Mesenchymal stem cell (in vitro differentiated cells and primary cell): ENCODE results near the gene C4orf51.

ENCODE experiments used
- DNase-seq: peaks from one replicate; pipeline ENCODE4 v3.0.0-alpha.2; 2013
- H2AFZ ChIP-seq: one replicate; pipeline ENCODE4 v1.6.1; 2013; ENCODE audit warnings: low read depth, mild to moderate bottlenecking, control low read depth, inconsistent platforms, low read length, moderate library complexity
- H2AK5ac ChIP-seq: 2 replicates; pipeline ENCODE4 v1.6.1; 2013; ENCODE audit warnings: low read length, moderate library complexity, mild to moderate bottlenecking, inconsistent platforms; ENCODE audit not compliant: severe bottlenecking
- H2BK120ac ChIP-seq: one replicate; pipeline ENCODE4 v1.6.1; 2013; ENCODE audit warnings: low read depth, mild to moderate bottlenecking, inconsistent platforms, low read length, moderate library complexity
- H2BK12ac ChIP-seq, 2 experiments: one replicate each; pipeline ENCODE4 v1.6.1; 2013; ENCODE audit warnings: inconsistent platforms in 2 of 2, low read length in 2 of 2, mild to moderate bottlenecking in 2 of 2, moderate library complexity in 2 of 2, control low read depth in 1 of 2
- H2BK15ac ChIP-seq: one replicate; pipeline ENCODE4 v1.6.1; 2013; ENCODE audit warnings: mild to moderate bottlenecking, low read depth, inconsistent platforms; ENCODE audit not compliant: poor library complexity, severe bottlenecking
- H2BK5ac ChIP-seq: 2 replicates; pipeline ENCODE4 v1.6.1; 2013; ENCODE audit warnings: low read depth, mild to moderate bottlenecking, low read length, control low read depth, inconsistent platforms; ENCODE audit not compliant: poor library complexity, severe bottlenecking
- H3K14ac ChIP-seq, 2 experiments: one replicate each; pipeline ENCODE4 v1.6.1; 2013; ENCODE audit warnings: inconsistent platforms in 2 of 2, low read length in 2 of 2, control low read depth in 1 of 2, mild to moderate bottlenecking in 1 of 2, moderate library complexity in 1 of 2
- H3K18ac ChIP-seq, 2 experiments: one replicate each; pipeline ENCODE4 v1.6.1; 2013; ENCODE audit warnings: inconsistent platforms in 2 of 2, low read length in 2 of 2, control low read depth in 1 of 2, low read depth in 1 of 2, mild to moderate bottlenecking in 1 of 2
- H3K23ac ChIP-seq, 2 experiments: one replicate each; pipeline ENCODE4 v1.6.1; 2013; ENCODE audit warnings: inconsistent platforms in 2 of 2, low read length in 2 of 2, mild to moderate bottlenecking in 2 of 2, moderate library complexity in 2 of 2, control low read depth in 1 of 2
- H3K27ac ChIP-seq: 2 replicates; pipeline ENCODE4 v1.5.1; 2013; ENCODE audit warnings: mild to moderate bottlenecking, moderate library complexity, low read length, control low read depth, inconsistent platforms; ENCODE audit not compliant: poor library complexity, severe bottlenecking
- H3K27me3 ChIP-seq, 2 experiments: 2 replicates each; pipeline versions ENCODE4 v1.6.1 to v1.7.0; 2013; ENCODE audit warnings: low read length in 2 of 2, mild to moderate bottlenecking in 2 of 2, moderate library complexity in 2 of 2, control low read depth in 1 of 2, inconsistent platforms in 1 of 2; ENCODE audit not compliant: control insufficient read depth in 1 of 2, insufficient read depth in 1 of 2
- H3K36me3 ChIP-seq, 2 experiments: 2 replicates each; pipeline versions ENCODE4 v1.6.1 to v1.7.0; 2013; ENCODE audit warnings: low read length in 2 of 2, control low read depth in 1 of 2, inconsistent platforms in 1 of 2, low read depth in 1 of 2, mild to moderate bottlenecking in 1 of 2; ENCODE audit not compliant: insufficient read depth in 2 of 2, control insufficient read depth in 1 of 2
- H3K4ac ChIP-seq, 2 experiments: one replicate each; pipeline ENCODE4 v1.6.1; 2013; ENCODE audit warnings: inconsistent platforms in 2 of 2, low read length in 2 of 2, mild to moderate bottlenecking in 2 of 2, moderate library complexity in 2 of 2, control low read depth in 1 of 2, low read depth in 1 of 2
- H3K4me1 ChIP-seq: 2 replicates; pipeline ENCODE4 v1.6.1; 2013; ENCODE audit warnings: low read depth, low read length, control low read depth; ENCODE audit not compliant: control insufficient read depth, insufficient read depth
- H3K4me2 ChIP-seq: 2 replicates; pipeline ENCODE4 v1.6.1; 2013; ENCODE audit warnings: low read length, mild to moderate bottlenecking, inconsistent platforms; ENCODE audit not compliant: poor library complexity, severe bottlenecking
- H3K4me3 ChIP-seq, 2 experiments: 2 replicates each; pipeline versions ENCODE4 v1.5.1 to v1.7.0; 2013; ENCODE audit warnings: low read length in 2 of 2, mild to moderate bottlenecking in 2 of 2, control low read depth in 1 of 2, low read depth in 1 of 2; ENCODE audit not compliant: insufficient read depth in 1 of 2
- H3K79me1 ChIP-seq: replicated peaks from 2 replicates; pipeline ENCODE4 v1.6.1; 2013; ENCODE audit warnings: mild to moderate bottlenecking, control low read depth, low read length, inconsistent platforms; ENCODE audit not compliant: poor library complexity, severe bottlenecking
- H3K9ac ChIP-seq: 2 replicates; pipeline ENCODE4 v1.7.0; 2013; ENCODE audit warnings: mild to moderate bottlenecking, low read length, moderate library complexity
- H3K9me3 ChIP-seq: 2 replicates; pipeline ENCODE4 v1.7.0; 2013; ENCODE audit warnings: mild to moderate bottlenecking, low read length; ENCODE audit not compliant: control insufficient read depth
- H4K8ac ChIP-seq: one replicate; pipeline ENCODE4 v1.6.1; 2013; ENCODE audit warnings: inconsistent platforms, mild to moderate bottlenecking, low read length, moderate library complexity
- H4K91ac ChIP-seq: one replicate; pipeline ENCODE4 v1.6.1; 2013; ENCODE audit warnings: mild to moderate bottlenecking, low read length, inconsistent platforms
- WGBS: methylation state at CpG from one replicate; pipeline ENCODE4 v1.1.7; 2013; ENCODE audit warnings: mixed read lengths; 5-methylcytosine and 5-hydroxymethylcytosine counted together

Gene C4orf51

GRCh38 chr4:145769450-145770037, 89.6 kb downstream of the C4orf51 start:
- WGBS = 100% methylated on average over 2 of the region's 2 CpGs
- Histone ChIP-seq H3K79me1 (peaks cover 12% of the 10 kb centered on the region), H3K9ac (no peak overlapping the region), H3K9me3 (peaks cover 15% of the 10 kb centered on the region), H3K4me2 (no peak overlapping the region), H3K27ac (no peak overlapping the region), H2BK15ac (no peak overlapping the region), H3K4me3 (no peak overlapping the region), H2BK120ac (no peak overlapping the region), H3K36me3 (peaks cover 31 to 50% of the 10 kb centered on the region in 2 experiments), H2BK5ac (no peak overlapping the region), H3K27me3 (no peaks in the 10 kb centered on the region), H2BK12ac (no peak overlapping the region), H2AFZ (no peak overlapping the region), H2AK5ac (no peak overlapping the region), H3K14ac (no peak overlapping the region), H3K23ac (no peak overlapping the region), H3K4me1 (no peaks in the 10 kb centered on the region), H4K91ac (no peak overlapping the region), H3K4ac (no peak overlapping the region), H4K8ac (no peak overlapping the region), H3K18ac (no peak overlapping the region)
- no peak for DNase-seq

GRCh38 chr4:145770124-145770523, 90.2 kb downstream of the C4orf51 start:
- no peak overlapping the region for H3K27ac ChIP-seq
- H4K8ac ChIP-seq = no peak overlapping the region
- H3K79me1 ChIP-seq = peaks cover 10% of the 10 kb centered on the region
- H3K18ac ChIP-seq = no peak overlapping the region
- H2BK15ac ChIP-seq = no peak overlapping the region
- H2BK12ac ChIP-seq = no peak overlapping the region
- no peak overlapping the region for H3K4me2 ChIP-seq
- 100% methylated on average over 2 of the region's 4 CpGs for WGBS
- no peak overlapping the region for H2AFZ ChIP-seq
- no peak overlapping the region for H3K4me3 ChIP-seq
- no peak overlapping the region for H3K14ac ChIP-seq
- H2BK120ac ChIP-seq = no peak overlapping the region
- no peaks in the 10 kb centered on the region for H3K4me1 ChIP-seq
- no peak for DNase-seq
- no peak overlapping the region for H3K23ac ChIP-seq
- no peak overlapping the region for H3K9ac ChIP-seq
- no peak overlapping the region for H3K4ac ChIP-seq
- H2AK5ac ChIP-seq = no peak overlapping the region
- H3K9me3 ChIP-seq = peaks cover 15% of the 10 kb centered on the region
- H2BK5ac ChIP-seq = no peak overlapping the region
- no peaks in the 10 kb centered on the region for H3K27me3 ChIP-seq
- no peak overlapping the region for H4K91ac ChIP-seq
- peaks cover 25 to 50% of the 10 kb centered on the region in 2 experiments for H3K36me3 ChIP-seq

- Histone ChIP-seq H2AFZ (no peak overlapping the region), H3K18ac (no peak overlapping the region), H3K9ac (no peak overlapping the region), H3K4me1 (no peaks in the 10 kb centered on the region), H2BK12ac (no peak overlapping the region), H3K79me1 (peaks cover 2% of the 10 kb centered on the region), H4K8ac (no peak overlapping the region), H3K4me3 (no peak overlapping the region), H3K4me2 (no peak overlapping the region), H2AK5ac (no peak overlapping the region), H4K91ac (no peak overlapping the region), H3K9me3 (peaks cover 7% of the 10 kb centered on the region), H3K36me3 (peaks cover 28 to 50% of the 10 kb centered on the region in 2 experiments), H3K23ac (no peak overlapping the region), H3K27ac (no peak overlapping the region), H2BK120ac (no peak overlapping the region), H3K4ac (no peak overlapping the region), H3K27me3 (no peaks in the 10 kb centered on the region), H2BK15ac (no peak overlapping the region), H3K14ac (no peak overlapping the region), H2BK5ac (no peak overlapping the region)
- 72% methylated on average over 2 of the region's 2 CpGs for WGBS
- DNase-seq = no peak
Observed at GRCh38 chr4:145772347-145772746, 92.4 kb downstream of the C4orf51 start.

- H3K79me1 ChIP-seq = peaks cover 2% of the 10 kb centered on the region
- H3K9me3 ChIP-seq = no peaks in the 10 kb centered on the region
- no peak overlapping the region for H3K27ac ChIP-seq
- no peak for DNase-seq
- H2BK12ac ChIP-seq = no peak overlapping the region
- 97% methylated on average over 6 of the region's 6 CpGs for WGBS
- no peak overlapping the region for H3K9ac ChIP-seq
- H4K91ac ChIP-seq = no peak overlapping the region
- no peak overlapping the region for H3K4ac ChIP-seq
- H3K27me3 ChIP-seq = no peaks in the 10 kb centered on the region
- no peak overlapping the region for H2AFZ ChIP-seq
- H2BK120ac ChIP-seq = no peak overlapping the region
- no peak overlapping the region for H2BK15ac ChIP-seq
- H3K23ac ChIP-seq = no peak overlapping the region
- no peak overlapping the region for H2BK5ac ChIP-seq
- no peak overlapping the region for H3K4me2 ChIP-seq
- peaks cover 32 to 53% of the 10 kb centered on the region in 2 experiments for H3K36me3 ChIP-seq
- no peak overlapping the region for H3K4me3 ChIP-seq
- H2AK5ac ChIP-seq = no peak overlapping the region
- no peaks in the 10 kb centered on the region for H3K4me1 ChIP-seq
- no peak overlapping the region for H3K18ac ChIP-seq
- no peak overlapping the region for H3K14ac ChIP-seq
- no peak overlapping the region for H4K8ac ChIP-seq
Observed at GRCh38 chr4:145773581-145774234, 93.8 kb downstream of the C4orf51 start.
